ENCODE results near the gene PRADC1. TPM values are rescaled to one million over a fixed set of nuclear protein-coding genes. Genes with fewer than 3 reads are reported as not detected.

The PRADC1 gene
- total RNA-seq, 4 donors from 2014 or later, result 9.7 to 30.2 (median 23.3) TPM

GRCh38 chr2:73259704-73260337, 26.8 kb upstream of the PRADC1 start:
- no peak overlapping the region for H3K4me3 ChIP-seq (ENCODE audit: low read depth, poor library complexity, severe bottlenecking)
- DNase-seq (ENCODE audit: low spot score in 2 of 2), result peak in 1 of 2 donors; percentile 63
- intact Hi-C loops (cut with DNase I; ENCODE audit: low total_unique reads), result no loop called here
- 84 to 92% methylated on average over 4 of the region's 4 CpGs for WGBS, 2 donors
- TF ChIP-seq CTCF (IDR thresholded peaks at IDR 0.05) (no peak), POLR2A (IDR thresholded peaks at IDR 0.05) (no peak)

DNA sequence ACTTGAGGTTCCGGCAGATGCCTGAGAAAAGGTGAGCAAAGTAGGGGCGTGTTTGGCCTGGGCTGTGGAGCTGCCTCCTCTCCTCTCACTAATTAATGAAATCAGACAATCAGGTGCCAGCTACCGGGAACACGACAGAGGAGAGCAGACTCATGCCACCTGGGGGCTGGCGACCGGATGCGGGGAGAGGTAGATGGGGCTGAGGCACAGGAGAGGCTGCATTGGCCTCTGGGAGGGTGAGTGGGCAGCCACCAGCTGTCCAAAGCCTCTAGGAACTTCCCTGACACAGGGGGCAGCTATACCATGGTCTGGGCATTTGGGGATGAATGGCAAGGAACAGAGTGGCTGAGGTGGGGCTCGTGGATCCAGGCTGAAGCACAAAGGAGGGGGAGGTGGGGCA, 26.2 kb upstream of the PRADC1 start:
- no peak for TF ChIP-seq CTCF (IDR thresholded peaks at IDR 0.05)
- no peak for TF ChIP-seq POLR2A (IDR thresholded peaks at IDR 0.05)
- intact Hi-C loops (cut with DNase I; ENCODE audit: low total_unique reads), result no loop called here
- 89 to 91% methylated on average over 8 of the region's 8 CpGs for WGBS, 2 donors
- no peak overlapping the region for H3K4me3 ChIP-seq (ENCODE audit: low read depth, poor library complexity, severe bottlenecking)
- DNase-seq (ENCODE audit: low spot score in 2 of 2), result peak in 1 of 2 donors; percentile 50

GRCh38 chr2:73258913-73259215, 25.8 kb upstream of the PRADC1 start:
- intact Hi-C loops (cut with DNase I; ENCODE audit: low total_unique reads), result no loop called here
- peak in 1 of 2 donors; percentile 66 for DNase-seq (ENCODE audit: low spot score in 2 of 2)
- no peak for TF ChIP-seq CTCF (IDR thresholded peaks at IDR 0.05)
- TF ChIP-seq POLR2A (IDR thresholded peaks at IDR 0.05), result no peak
- no peak overlapping the region for H3K4me3 ChIP-seq (ENCODE audit: low read depth, poor library complexity, severe bottlenecking)
- WGBS, 2 donors, result 93 to 94% methylated on average over 9 of the region's 9 CpGs

DNA sequence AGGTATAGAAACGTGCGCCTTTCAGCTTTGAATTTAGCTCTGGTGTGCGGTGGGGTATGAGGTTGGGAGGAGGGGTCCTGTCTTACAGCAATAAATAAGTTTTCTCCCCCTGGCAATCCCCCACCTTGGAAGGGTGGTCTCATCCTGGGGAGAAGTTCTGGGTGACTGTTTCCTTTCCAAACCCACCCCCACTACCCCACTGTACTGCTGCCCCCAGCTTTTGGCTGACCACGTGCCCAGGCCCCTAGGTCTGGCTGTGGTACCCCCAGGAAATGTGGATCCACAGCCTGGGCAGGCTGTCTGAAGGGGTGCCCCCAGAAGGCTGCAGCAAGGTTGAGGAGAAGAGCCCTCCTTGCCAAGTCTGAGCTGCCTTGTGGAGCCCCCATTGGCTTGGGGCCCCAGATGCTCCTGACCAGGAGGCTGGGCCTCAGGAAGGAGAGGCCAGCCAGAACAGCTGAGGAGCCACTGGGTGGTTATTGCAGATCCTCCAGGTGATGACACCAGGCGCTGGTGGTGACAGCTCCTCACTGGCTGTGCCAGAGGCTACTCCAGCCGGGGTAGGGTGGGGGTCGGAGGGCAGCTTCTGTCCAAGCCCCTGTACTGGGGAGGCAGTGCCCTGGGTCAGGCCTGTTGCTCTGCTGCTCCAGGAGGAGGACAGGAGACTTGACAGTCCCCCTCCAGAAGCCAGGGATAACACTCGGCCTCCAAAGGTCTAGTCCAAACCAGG, 25.3 kb upstream of the PRADC1 start:
- WGBS, 2 donors, result 85 to 88% methylated on average over 7 of the region's 8 CpGs
- peak in 1 of 2 donors; percentile 72 for DNase-seq (ENCODE audit: low spot score in 2 of 2)
- no peak overlapping the region for H3K4me3 ChIP-seq (ENCODE audit: low read depth, poor library complexity, severe bottlenecking)
- intact Hi-C loops (cut with DNase I; ENCODE audit: low total_unique reads), result no loop called here
- TF ChIP-seq POLR2A (IDR thresholded peaks at IDR 0.05) (no peak), CTCF (IDR thresholded peaks at IDR 0.05) (no peak)

DNA sequence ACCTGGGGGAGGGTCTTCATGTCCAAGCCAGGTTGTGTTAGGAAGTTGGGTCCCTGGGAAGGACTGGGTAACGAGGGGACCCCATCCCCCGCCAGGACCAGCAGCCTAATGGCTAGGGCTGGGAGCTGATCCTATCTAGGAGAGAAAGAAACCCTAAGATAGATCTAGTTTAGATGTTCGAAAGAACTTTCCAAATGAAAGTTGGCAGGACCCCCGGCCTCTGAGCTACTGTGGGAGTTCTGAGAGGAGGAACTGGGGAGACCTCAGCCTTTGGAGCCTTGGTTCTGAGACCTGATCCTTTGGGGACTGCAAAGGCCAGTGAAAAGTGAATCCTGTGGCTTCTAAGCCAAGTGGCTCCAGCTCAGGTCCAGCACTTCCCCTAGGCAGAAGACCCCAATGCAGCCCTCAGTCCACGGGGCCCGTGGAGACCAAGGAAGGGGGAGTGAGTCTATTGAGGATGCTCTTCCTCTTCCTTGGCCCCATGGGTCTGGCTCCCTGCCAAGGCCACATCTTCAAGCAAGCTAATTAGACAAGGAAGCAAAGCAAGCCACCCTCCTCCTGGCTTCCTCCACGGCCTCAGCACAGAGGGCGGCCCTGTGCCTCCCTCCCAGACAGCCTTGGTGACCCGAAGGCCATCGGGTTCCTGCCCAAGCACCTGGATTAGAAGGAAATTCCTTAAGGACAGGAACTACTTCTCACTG, 24.5 kb upstream of the PRADC1 start:
- peak in 1 of 2 donors; percentile 86 for DNase-seq (ENCODE audit: low spot score in 2 of 2)
- WGBS, 2 donors, result 68 to 73% methylated on average over 10 of the region's 10 CpGs
- no peak for TF ChIP-seq CTCF (IDR thresholded peaks at IDR 0.05)
- no peak for TF ChIP-seq POLR2A (IDR thresholded peaks at IDR 0.05)
- H3K4me3 ChIP-seq (ENCODE audit: low read depth, poor library complexity, severe bottlenecking), result no peak overlapping the region
- intact Hi-C loops (cut with DNase I; ENCODE audit: low total_unique reads), result no loop called here
